ENCODE measurements around the gene NEMF.
A peak's percentile ranks its signal among the peaks of the same experiment; 100 is the strongest.

NEMF gene

GRCh38 chr14:49768301-49769121 is 84.1 kb downstream of the NEMF start (continued):
- TF ChIP-seq, protein P1, sequence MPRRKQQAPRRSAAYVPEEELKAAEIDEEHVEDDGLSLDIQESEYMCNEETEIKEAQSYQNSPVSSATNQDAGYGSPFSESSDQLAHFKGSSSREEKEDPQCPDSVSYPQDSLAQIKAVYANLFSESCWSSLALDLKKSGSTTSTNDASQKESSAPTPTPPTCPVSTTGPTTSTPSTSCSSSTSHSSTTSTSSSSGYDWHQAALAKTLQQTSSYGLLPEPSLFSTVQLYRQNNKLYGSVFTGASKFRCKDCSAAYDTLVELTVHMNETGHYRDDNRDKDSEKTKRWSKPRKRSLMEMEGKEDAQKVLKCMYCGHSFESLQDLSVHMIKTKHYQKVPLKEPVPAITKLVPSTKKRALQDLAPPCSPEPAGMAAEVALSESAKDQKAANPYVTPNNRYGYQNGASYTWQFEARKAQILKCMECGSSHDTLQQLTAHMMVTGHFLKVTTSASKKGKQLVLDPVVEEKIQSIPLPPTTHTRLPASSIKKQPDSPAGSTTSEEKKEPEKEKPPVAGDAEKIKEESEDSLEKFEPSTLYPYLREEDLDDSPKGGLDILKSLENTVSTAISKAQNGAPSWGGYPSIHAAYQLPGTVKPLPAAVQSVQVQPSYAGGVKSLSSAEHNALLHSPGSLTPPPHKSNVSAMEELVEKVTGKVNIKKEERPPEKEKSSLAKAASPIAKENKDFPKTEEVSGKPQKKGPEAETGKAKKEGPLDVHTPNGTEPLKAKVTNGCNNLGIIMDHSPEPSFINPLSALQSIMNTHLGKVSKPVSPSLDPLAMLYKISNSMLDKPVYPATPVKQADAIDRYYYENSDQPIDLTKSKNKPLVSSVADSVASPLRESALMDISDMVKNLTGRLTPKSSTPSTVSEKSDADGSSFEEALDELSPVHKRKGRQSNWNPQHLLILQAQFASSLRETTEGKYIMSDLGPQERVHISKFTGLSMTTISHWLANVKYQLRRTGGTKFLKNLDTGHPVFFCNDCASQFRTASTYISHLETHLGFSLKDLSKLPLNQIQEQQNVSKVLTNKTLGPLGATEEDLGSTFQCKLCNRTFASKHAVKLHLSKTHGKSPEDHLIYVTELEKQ (tag by site-specific recombination; IDR thresholded peaks at IDR 0.05; ENCODE audit: borderline replicate concordance) = 0 out of 2 replicates have a peak, but pooled peaks have one; percentile 50
- TF ChIP-seq KLF1 (tag by site-specific recombination; IDR thresholded peaks at IDR 0.05) (peak; percentile 55), PRDM10 (tag by site-specific recombination; IDR thresholded peaks at IDR 0.05) (0 out of 2 replicates have a peak, but pooled peaks have one; percentile 32), ZFHX2 (tag by site-specific recombination; conservative IDR thresholded peaks at IDR 0.05) (peak; percentile 78), ZNF391 (tag by site-specific recombination; IDR thresholded peaks at IDR 0.05; ENCODE audit: borderline replicate concordance, low read depth) (0 out of 2 replicates have a peak, but pooled peaks have one; percentile 15), ZSCAN23 (tag by site-specific recombination; IDR thresholded peaks at IDR 0.05) (no peak), ZBTB8A (tag by site-specific recombination; IDR thresholded peaks at IDR 0.05) (peak; percentile 76), EGR2 (tag by site-specific recombination; IDR thresholded peaks at IDR 0.05; ENCODE audit: low read depth) (peak; percentile 67), ZNF133 (tag by site-specific recombination; IDR thresholded peaks at IDR 0.05) (no peak), ZNF362 (tag by site-specific recombination; IDR thresholded peaks at IDR 0.05) (no peak), ZBTB10 (tag by site-specific recombination; IDR thresholded peaks at IDR 0.05) (peak; percentile 44; the same call in 1 of the 2 replicates), ZNF335 (tag by site-specific recombination; conservative IDR thresholded peaks at IDR 0.05) (peak; percentile 50)
- TF ChIP-seq, protein P2, sequence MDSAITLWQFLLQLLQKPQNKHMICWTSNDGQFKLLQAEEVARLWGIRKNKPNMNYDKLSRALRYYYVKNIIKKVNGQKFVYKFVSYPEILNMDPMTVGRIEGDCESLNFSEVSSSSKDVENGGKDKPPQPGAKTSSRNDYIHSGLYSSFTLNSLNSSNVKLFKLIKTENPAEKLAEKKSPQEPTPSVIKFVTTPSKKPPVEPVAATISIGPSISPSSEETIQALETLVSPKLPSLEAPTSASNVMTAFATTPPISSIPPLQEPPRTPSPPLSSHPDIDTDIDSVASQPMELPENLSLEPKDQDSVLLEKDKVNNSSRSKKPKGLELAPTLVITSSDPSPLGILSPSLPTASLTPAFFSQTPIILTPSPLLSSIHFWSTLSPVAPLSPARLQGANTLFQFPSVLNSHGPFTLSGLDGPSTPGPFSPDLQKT (IDR thresholded peaks at IDR 0.05; ENCODE audit: borderline replicate concordance, low read depth, low read length) = no peak
- TF ChIP-seq, protein P3, sequence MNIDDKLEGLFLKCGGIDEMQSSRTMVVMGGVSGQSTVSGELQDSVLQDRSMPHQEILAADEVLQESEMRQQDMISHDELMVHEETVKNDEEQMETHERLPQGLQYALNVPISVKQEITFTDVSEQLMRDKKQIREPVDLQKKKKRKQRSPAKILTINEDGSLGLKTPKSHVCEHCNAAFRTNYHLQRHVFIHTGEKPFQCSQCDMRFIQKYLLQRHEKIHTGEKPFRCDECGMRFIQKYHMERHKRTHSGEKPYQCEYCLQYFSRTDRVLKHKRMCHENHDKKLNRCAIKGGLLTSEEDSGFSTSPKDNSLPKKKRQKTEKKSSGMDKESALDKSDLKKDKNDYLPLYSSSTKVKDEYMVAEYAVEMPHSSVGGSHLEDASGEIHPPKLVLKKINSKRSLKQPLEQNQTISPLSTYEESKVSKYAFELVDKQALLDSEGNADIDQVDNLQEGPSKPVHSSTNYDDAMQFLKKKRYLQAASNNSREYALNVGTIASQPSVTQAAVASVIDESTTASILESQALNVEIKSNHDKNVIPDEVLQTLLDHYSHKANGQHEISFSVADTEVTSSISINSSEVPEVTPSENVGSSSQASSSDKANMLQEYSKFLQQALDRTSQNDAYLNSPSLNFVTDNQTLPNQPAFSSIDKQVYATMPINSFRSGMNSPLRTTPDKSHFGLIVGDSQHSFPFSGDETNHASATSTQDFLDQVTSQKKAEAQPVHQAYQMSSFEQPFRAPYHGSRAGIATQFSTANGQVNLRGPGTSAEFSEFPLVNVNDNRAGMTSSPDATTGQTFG (tag by site-specific recombination; IDR thresholded peaks at IDR 0.05; ENCODE audit: borderline replicate concordance) = no peak

All from HEK293 (cell line).